GM06990 (cell line): Measurements from ENCODE around the gene SOBP.

Experiments used
- DNase-seq: peaks from one replicate; pipeline ENCODE4 v3.0.0-alpha.2; 2011; ENCODE audit not compliant: insufficient read length; ENCODE audit errors: extremely low read depth
- H3K27me3 ChIP-seq: replicated peaks from 2 replicates; pipeline ENCODE4 v1.6.0; 2011; ENCODE audit warnings: low read length; ENCODE audit not compliant: control insufficient read depth, insufficient read depth
- H3K36me3 ChIP-seq: 2 replicates; pipeline ENCODE4 v1.5.1; 2011; ENCODE audit warnings: low read length; ENCODE audit not compliant: control insufficient read depth, insufficient read depth
- H3K4me3 ChIP-seq: replicated peaks from 2 replicates; pipeline ENCODE4 v1.5.1; 2011; ENCODE audit warnings: low read depth, mild to moderate bottlenecking, control low read depth, low read length
- TF ChIP-seq, protein P1 (sequence below): IDR thresholded peaks from 2 replicates; pipeline ENCODE4 v1.5.1; 2011; ENCODE audit warnings: low read length, control low read depth, mild to moderate bottlenecking, inconsistent platforms; ENCODE audit not compliant: insufficient read depth, poor library complexity, severe bottlenecking

Gene SOBP

DNA sequence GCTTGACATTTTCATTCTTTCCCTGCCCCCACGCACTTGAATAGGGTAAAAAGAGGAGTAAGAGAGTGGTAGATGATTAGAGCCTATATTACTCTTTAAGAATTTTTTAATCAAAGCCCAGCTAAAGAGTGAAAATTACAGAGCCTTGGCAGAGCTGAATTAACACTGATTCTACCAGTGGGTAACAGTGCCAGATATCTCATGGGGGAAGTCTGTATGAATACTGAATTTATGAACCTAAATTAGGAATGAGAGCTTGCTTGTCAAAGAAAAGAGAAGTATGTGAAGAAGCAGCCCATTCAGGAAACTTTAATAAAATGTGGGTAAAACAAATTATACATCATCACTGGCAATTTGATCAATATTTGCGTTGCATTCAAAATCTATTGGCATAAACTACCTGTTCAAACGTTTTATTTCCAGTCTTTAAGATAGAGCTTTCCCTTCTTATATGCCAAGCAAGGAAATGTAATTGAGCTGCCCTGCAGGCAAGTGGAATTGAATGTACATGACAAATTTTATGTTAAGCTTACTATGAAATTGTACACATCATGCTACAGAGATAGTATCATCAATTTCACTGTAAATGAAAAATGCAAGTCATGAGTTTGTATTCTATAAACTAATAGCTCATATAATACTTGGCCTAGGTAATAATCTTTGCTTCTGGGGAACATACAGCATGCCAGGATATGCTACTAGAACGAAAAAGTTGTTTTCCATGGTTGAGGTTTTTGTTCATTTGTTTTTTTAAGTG lies 14.5 kb downstream of the SOBP start:
- H3K36me3 ChIP-seq: no peaks in the 10 kb centered on the region
- no peak for DNase-seq
- H3K27me3 ChIP-seq: no peaks in the 10 kb centered on the region; the same call in 1 of the 2 replicates
- H3K4me3 ChIP-seq: no peak overlapping the region
- TF ChIP-seq, protein P1, sequence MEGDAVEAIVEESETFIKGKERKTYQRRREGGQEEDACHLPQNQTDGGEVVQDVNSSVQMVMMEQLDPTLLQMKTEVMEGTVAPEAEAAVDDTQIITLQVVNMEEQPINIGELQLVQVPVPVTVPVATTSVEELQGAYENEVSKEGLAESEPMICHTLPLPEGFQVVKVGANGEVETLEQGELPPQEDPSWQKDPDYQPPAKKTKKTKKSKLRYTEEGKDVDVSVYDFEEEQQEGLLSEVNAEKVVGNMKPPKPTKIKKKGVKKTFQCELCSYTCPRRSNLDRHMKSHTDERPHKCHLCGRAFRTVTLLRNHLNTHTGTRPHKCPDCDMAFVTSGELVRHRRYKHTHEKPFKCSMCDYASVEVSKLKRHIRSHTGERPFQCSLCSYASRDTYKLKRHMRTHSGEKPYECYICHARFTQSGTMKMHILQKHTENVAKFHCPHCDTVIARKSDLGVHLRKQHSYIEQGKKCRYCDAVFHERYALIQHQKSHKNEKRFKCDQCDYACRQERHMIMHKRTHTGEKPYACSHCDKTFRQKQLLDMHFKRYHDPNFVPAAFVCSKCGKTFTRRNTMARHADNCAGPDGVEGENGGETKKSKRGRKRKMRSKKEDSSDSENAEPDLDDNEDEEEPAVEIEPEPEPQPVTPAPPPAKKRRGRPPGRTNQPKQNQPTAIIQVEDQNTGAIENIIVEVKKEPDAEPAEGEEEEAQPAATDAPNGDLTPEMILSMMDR: no peak

DNA sequence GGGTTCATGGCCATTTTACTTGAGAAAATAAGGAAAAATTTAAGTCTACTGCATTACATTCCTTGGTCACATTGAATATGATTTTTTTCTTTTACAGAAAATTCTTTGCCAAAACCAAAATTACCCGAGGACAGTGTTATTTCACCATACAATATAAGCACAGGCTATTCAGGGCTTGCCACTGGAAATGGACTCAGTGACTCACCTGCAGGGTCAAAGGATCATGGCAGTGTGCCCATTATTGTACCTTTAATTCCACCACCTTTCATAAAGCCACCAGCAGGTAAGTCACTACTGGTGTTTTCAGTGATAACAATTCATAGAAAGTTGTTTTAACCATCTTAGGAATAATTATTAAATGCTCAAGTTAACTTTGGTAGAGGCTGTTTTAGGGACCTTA lies 16.2 kb downstream of the SOBP start:
- Histone ChIP-seq H3K36me3 (no peaks in the 10 kb centered on the region), H3K4me3 (no peak overlapping the region), H3K27me3 (no peaks in the 10 kb centered on the region; the same call in 1 of the 2 replicates)
- TF ChIP-seq, protein P1: no peak
- no peak for DNase-seq

DNA sequence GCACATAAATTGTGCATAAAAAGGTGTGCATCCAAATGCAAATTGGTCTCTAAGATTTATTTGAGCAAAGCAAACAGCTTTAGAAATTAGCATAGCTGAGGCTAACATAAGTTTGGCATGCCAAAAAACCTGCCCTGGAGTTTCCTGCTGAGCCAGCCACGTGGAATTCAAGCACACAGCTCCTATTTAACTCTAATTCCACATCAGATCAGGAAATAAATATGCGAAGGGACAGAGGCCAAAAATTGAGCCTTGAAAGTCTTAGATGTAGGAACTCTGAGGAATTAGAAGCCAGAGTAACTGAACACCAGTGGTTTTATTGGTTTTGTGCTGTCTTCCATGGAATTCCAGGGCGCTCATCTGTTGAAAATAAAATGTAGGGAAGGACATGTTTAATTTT lies 19.6 kb downstream of the SOBP start:
- no peaks in the 10 kb centered on the region for H3K36me3 ChIP-seq
- H3K27me3 ChIP-seq: no peaks in the 10 kb centered on the region
- no peak for DNase-seq
- H3K4me3 ChIP-seq: no peak overlapping the region
- TF ChIP-seq, protein P1: no peak

DNA sequence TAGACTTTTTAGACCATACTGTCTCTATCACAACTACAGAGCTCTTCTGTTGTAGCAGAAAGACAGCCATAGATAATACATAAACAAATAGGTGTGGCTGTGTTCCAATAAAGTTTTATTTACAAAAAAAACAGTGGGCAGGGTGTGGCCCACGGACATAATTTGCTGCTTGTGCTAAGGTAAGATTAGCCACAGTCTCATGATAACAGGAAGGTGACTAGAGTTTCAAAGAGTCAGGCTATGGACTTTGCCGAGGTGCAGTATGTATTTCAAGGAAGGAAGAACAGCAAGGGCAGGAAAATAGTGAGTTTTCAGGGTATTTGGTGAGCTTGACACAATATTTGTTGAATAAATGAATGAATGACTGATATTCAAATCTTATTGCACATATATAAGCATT lies 20.2 kb downstream of the SOBP start:
- Histone ChIP-seq H3K27me3 (no peaks in the 10 kb centered on the region), H3K36me3 (no peaks in the 10 kb centered on the region), H3K4me3 (no peak overlapping the region)
- TF ChIP-seq, protein P1: no peak
- DNase-seq: no peak

DNA sequence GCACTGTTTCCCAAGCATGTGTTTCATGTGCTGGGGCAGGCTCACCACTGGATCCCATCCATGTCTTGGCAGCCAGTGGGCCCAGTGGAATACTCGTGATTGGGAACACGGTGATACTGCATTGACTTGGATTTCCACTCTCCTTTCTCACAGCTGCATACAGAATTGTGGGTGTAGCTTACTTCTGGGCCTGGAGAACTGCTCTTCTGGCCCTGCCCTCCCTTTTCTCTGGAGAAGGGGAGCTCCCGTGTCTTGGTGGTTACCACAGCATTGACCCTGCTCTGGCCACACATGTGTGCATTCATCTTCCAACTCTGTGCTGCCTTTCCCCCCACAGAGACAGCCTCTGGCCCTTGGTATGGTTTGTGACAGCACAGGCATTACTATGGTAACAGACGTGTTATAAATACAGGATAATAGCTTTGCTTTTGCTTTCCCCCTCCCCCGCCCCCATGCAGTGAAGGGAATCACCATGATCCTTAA lies 21.6 kb downstream of the SOBP start:
- Histone ChIP-seq H3K36me3 (no peaks in the 10 kb centered on the region), H3K27me3 (no peaks in the 10 kb centered on the region), H3K4me3 (no peak overlapping the region)
- TF ChIP-seq, protein P1: no peak
- no peak for DNase-seq
